IPS-NIHi11 (cell line): ENCODE results near the gene RIMS3.

ENCODE experiments used
- DNase-seq: peaks from one replicate; pipeline ENCODE4 v3.0.0; 2012; ENCODE audit warnings: mixed read lengths, low spot score

RIMS3 gene

DNA sequence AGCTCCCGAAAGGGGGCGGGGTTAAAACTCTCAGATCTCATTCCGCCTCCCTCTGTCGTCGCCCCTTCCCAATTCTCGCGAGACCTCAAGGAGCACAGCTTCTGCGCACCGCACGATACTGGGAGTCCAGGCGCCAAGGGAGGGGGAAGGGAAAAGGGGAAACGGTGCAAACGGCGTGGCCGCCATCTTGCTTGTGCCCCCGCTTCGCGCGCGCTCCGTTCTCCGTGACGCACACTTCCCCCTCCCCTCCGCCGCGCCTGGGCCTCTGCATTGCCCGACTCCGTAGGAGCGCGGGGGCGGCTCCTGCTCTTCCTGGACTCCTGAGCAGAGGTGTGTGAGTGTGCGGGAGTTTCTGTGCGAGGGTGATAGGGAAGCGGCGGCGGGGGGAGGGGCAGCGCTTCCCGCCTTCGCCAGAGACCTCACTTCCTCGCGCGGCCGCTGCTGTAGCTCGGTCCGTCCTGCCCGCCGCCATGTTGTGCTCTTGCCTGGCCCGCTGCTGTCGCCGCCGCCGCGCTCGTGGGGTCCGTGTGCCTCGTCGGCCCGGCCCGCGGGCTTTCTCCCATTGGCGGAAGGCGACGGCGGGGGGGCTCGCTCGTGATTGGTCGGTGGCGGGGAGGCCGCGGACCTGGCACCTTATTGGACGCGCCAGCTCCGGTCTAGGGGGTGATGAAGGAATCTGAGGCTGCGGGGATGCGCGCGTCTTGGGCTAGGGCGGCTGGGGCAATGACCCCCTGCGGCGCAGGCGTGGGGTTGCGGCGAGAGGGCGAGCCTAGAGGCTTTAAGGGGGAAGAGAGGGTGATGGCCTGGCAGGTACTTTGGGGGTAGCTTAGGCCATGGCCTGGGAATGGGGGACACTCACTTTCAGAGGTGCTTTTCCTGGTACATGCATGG, 26.3 kb upstream of the RIMS3 start, which contains the start of gene NFYC:
Gene NFYC (plus strand): TSS at position 167 of the 891 bp plus-strand sequence. CDS start 47,140 bp downstream, outside the sequence.
- DNase-seq = peak; percentile 95

DNA sequence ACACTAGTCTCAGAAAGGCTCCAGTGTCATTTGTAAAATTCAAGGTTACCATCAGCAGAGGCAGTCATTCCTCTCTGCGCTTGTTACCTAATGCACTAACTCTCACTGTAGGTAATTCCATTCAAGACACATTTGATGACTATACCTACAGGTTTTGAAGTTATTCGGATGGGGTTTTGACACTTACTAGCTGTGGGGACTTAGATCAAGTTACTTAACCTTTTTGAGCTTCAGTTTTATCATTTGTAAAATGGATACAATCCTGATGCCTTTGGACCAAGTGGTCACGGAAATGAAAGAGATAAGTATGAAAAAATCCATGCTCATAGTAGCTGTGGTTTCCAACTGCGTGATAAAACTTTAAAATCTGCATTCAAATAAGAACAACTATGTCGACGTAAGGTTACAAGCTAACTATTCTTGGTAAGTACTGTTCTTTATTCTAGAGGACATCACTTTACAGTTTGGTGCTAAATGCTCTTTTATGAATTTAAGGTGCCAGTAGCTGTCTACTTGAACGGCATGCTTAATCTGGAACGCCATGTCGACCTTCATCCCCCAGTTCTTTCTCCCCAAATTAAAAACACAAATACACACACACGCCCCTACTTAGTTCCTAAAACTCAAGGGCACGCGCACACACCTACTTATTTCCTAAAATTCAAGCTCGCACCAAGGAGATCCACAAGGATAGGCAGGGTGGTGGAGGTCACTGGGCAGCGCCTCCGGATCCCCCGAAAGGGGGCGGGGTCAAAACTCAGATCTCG, 25.5 kb upstream of the RIMS3 start:
- DNase-seq = no peak

DNA sequence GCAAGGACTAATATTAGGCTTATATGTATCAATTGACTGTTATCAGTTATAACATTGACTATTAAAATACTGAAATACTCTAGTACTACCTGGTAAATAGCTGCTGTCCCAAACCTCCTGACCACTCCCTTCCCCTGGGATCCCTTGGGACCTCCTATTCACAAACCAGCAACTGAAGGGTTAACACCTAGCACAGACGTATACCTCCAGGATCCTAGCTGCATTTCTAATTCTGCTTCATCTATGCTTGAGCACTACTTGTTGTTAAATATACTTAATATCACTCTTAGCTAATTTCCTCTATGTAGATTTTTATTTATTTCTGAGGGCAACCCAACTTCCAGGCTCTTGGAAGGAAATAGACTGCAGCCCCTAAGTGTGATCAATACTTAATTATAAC, 24.3 kb upstream of the RIMS3 start:
- DNase-seq = no peak

DNA sequence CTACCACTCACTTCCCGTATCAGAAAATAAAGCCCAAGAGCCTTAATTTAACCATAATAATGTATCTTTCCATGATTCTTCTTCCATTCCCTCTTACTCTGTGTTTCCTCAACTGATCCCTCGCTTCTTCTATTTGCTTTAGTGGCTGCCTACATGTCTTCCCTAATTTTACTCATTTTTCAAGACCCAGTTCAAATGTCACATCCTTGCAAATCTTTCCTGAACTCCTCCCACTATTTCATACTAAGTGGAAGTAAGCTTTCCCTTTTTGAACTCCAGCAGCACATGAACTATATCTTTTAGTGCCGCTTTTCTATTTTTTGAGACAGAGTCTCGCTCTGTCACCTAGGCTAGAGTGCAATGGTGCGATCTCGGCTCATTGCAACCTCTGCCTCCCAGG, 22.2 kb upstream of the RIMS3 start:
- no peak for DNase-seq

DNA sequence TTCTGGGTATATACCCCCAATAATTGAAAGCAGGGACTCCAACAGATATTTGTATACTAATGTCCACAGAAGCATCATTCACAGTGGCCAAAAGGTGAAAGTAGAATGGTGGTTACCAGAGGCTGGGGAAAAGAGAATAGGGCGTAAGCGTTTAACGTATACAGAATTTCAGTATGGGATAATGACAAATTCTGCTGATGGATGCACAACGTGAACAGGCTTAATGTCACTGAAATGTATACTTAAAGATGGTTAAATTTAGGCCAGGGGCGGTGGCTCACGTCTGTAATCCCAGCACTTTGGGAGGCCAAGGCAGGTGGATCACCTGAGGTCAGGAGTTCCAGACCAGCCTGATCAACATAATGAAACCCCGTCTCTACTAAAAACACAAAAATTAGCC, 21.6 kb upstream of the RIMS3 start:
- no peak for DNase-seq

DNA sequence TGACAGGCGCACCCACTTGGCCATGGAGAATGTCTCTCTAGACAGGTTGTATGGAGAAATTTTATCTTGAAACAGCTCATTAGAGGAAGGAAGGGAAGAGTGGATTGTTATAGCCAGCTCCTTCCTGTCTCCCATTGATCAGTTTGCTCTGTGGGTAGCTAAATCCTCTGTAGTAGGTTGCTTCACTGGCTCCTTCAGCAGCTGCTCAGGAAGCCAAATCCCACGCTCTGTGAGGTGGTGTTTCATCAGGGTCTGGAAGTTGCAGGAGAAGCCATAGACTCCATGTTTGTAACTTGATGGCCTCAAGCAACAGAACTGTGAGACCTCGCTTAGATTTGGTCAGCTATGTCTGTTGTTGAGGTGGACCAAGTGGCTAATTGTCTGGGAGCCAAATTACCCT, 19.2 kb upstream of the RIMS3 start:
- no peak for DNase-seq

DNA sequence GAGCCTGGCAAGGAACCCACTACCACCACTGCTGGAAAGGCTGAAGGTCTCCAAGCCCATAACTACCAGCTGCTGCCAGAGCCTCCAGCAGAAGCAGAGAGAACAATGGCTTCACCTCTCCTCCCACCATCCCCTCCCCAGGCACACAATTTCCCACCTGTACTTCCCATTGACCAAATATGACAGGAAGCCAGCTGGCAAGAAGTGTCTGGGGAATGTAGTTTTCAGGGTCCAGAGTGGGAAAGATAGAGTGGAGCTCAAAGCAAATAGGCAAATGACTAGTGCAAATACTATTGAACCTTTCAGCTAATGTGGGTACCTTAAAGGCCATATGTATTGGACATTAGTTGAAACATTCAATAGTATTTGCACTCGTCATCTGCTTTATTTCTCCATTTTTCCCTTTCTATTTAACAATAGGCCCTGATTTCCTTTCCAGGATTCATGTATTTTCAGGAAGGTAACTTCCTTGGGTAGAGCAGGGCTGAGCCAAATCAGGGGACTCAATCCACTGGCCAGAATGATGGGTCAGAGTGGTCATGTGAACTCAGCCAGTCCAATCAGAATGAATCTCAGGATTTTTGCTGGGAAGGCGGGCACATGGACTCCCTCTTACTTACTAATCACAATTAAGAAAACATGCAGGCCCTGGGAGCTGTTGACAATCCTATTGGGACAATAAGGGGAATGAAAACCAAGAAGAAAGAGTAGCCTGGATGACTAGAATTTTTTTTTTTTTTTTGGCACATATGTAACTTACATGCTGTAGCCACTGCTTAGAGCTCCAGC, 13.9 kb upstream of the RIMS3 start:
- DNase-seq = no peak

DNA sequence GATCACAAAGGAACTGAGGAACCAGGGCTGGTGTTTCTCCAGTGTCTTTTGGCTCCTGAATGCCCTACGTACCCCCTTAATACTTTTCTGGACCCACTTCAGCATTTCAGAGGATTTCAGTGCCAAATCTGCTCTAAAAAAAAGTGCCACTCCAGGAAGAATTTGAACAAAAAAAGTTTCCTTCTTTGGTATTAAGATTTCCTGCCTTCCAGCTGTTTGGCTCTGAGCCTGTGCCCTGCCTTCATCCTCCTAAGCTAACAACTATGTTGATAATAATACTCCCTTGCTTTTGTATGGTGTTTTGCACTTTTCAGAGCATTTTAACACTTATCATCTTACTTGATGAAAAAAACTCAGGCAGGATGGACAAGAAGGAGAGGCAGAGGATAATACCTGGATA, 11.0 kb upstream of the RIMS3 start:
- no peak for DNase-seq

DNA sequence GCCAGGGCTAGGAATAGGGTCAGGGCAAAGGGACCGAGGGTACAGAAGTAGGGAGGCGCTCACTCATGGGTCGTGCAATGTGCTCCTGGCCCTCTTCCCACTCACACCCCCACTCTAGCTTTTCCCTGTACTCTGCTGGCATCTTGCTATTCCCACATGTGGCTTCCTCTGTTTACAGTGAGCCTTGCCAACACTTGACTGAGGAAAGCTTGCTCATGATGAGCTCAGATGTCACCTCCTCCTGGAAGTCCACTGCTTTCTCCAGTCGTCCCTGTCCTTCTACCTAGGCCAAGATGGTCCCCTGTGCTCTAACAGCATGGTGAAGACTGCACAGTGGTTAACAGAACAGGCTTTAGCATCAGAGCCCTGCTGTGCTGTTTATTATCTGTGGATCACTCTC, 8.0 kb upstream of the RIMS3 start:
- DNase-seq = no peak

DNA sequence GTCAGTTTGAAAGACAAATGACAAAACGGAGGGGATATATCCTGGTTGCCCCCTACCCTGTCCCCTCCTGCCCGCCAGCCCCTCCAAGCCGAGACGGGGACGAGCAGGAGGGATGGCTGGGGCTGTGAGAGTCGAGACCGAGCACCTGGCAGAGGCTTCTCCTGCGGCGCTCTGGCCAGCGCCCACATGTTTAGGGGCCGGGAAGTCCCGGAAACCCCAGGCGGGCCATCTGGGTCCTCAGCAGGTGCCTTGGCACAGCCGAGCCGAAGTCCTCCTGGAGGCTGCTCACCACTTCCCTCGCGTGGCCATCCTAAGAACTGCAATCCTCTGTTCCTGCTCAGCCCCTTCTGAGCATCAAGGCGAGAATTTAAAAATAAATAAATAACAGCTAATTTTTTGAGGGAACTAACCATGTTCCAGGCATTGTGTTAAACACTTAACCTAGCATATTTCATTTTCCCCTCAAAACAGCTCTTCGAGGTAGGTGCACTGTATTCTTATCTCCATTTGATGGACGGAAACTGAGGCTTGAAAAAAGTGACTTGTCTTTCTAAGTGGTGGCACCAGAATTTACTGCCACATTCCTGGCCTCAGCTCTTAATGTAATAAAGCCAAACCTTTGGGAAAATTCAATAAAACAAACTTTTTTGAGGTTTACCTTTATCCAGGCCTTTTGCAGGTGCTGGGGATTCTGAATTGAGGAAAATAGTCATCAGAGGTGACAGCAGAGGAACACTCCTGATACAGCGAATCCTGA, 3.5 kb upstream of the RIMS3 start:
- peak; percentile 83 for DNase-seq

DNA sequence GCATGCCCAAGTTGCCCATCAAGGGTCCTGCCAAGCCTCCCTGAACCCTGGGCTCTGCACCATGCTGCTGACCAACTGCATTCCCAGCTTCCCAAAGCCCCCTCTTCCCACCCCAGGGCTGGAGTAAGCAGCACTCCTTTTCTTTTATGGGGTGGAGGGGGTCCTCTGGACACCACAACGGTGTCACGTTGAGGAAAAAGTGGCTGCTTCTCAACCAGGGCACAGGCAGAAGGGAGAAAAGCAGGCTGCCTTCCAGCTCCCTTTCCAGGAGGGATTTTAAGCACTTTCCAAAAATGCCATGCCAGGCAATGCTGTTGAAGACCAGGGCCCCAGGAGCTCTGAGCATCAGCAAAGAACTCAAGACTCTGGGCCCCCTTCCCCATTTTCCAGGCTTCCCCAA, 691 bp downstream of the RIMS3 start:
- DNase-seq = no peak

DNA sequence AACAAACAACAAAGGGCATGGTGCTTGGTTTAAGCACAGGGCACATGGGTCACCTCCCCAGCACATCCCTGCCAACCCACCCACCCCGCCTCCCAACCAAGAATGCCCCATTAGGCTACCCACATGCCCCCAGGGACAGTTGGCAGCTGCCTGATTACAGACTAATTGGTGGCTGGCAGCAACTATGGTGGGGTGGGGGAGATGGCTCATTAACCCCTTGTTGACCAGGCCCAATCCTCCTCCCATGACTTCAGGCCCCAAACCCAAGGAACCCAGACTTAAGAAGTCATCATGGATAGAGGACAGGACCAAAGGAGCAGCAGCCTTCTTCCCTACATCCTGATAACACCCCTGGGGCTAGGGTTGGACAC, 1.3 kb downstream of the RIMS3 start:
- DNase-seq = no peak

DNA sequence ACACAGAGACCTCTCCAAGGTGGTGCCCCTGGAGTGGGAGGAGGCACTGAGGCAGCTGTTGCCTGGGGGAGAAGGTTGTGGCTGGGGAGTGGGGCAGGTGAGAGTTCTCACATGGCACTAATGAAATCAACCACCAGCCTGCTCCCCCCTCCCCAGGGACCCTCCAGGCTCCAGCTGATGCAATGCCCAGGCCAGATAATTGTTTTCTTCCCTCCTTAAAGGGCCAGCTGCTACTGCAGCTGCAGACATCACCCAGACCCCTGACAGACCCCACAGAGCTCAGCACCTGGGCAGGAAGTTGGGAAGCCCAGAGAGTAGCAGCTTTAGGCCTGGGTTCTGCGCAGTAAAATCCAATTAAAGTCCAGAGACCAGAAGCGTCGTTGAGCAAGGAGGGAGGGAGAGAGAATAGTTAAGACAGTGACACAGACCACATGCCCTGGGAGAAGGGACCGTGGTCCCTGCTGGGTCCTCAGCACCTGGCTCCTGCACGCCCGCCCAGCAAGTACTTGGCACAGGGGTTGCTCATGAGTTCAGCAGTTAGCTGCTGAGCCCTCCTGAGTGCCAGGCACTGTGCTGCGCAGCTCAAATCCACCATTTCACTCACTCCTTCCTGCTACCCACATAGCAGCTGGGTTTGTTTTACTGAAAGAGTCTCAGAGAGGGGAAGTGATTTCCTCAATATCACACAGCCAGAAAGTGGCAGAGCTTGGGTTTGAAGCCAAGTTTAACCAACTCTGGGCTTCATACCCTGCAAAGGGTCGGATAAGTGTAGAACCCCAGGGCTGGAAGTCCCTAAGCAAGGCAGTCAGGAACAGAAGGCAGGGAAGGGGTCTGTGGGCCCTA, 1.9 kb downstream of the RIMS3 start:
- DNase-seq = no peak

DNA sequence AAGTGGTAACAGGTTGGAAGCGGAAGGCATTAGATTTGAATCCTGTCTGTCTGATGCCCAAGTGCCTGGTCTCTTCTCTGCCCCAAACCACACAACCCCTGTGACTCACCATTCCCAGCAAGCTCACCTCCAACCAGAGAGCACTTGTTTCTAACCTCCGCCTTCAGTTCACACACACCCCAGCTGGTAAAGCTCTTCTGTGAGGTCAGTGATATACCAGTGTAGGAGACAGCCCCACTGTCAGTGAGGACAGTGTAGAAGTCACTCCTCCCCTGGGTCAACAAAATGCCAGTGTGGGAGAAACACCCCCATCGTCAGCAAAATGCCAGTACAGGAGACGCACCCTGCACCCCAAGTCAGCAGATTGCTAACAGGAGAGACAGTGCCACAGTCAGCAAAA, 2.6 kb downstream of the RIMS3 start:
- no peak for DNase-seq

DNA sequence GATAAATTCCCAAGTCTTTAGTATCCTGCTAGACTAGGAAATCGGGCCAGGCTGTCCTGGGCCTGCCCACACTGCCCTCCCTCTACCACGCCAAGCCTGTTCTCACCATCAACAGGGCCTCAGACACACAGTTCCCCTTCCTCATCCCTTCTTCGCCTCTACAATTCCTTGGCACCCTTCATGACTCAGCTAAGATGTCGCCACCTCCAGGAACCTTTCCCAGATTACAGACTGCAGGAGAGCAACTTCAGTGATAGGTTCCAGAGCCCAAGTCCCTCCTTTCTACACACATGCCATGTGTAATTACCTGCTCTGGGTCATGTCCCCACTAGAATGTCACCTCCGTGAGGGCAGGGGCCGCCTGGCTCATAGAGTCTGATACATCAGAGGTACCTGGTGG, 3.3 kb downstream of the RIMS3 start:
- DNase-seq = no peak

DNA sequence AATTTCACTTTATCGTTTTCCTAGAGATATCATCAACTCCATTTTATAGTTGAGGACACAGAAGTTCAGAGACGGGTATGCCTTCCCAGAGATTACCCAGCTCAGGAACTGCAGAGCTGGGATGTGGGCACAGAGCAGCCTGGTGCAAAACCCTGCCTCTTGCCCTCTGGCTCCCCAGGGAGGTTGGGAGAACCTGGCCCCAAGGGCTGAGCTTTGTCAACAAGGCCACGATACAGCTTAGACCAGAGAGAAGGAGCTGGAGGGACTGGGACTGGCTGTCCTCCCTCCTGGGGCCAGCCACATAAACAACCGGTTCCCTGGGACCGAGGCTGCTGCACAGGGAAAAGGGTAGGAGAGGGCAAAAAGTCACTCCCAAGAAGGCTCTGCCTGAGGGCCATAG, 3.8 kb downstream of the RIMS3 start:
- DNase-seq = no peak

DNA sequence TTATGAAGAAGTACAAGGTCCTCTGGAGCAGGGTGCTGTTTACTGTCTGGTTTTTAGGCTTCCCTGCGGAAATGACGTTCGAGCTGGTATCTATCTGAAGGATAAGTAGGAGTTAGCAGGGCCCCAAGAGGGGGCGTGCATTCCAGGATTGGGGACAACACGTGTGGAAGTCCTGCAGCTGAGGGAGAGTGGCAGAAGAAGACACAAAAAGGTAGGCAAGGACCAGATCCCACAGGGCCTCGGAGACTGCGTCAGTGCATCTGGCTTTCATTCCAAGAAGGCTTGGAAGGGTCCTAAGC, 5.9 kb downstream of the RIMS3 start:
- DNase-seq = no peak

DNA sequence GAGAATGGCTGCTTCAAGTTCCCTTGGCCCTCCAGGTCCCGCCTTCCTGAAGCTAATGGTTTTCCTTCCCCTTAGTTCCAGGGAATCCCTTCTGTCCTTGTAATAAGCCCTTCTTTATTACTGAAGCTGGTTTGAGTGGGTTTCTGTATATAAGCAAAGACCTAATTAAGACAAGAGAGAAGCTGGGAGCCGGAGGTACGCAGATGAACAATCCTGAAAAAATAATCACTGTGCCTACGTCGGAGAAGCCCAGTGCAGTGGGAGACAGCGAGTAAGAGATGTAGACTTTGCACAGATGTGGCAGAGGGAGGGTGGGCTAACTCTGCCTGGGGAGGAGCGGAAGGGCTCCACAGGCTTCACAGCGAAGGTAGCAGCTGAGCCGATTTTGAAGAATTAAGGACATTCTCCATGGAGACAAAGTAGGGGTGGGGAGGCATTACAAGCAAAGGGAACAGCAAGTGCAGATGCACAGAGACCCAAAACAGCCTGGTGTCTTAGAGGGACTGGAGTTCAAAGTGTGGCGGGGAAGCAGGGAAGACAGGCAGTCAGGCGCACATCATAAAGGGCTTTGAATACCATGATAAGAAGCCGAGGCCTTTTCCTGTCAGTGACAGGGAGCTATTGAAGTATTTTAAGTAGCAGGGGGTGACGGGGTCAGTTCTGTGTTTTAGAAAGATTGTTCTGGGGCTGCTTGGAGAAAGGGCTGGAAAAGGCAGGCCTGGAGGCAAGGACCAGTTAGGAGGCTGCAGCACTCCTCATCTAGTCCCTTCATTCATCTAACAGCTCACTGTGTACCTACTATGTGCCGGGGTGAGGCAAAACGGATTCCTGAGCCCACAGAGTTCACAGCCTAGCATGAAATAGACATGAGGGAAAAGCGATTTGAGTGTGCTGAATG, 6.5 kb downstream of the RIMS3 start:
- DNase-seq = no peak

DNA sequence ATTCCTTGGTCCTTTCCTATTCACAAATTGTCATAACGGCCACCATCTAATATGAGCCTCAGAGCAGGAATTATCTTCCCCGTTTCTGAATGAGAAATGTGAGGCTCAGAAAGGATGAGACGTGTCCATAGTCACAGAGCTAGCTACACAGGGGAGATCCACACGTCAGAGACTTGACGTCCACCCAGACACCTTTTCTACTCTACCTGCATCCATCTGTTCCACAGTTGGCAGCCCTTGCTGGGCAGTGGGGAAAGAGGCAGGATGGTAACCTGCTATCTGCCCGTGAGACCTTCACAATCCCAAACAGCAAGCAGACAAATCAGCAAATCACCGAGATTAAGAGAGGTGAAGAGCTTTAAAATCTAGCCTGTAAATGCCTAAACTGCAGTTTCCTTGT, 8.4 kb downstream of the RIMS3 start:
- DNase-seq = no peak
